NCI-H226 (cell line): ENCODE measurements around the gene AKAP1.

Experiments used
- DNase-seq: peaks from one replicate; pipeline ENCODE4 v3.0.0-alpha.2; 2015

AKAP1 gene

DNA sequence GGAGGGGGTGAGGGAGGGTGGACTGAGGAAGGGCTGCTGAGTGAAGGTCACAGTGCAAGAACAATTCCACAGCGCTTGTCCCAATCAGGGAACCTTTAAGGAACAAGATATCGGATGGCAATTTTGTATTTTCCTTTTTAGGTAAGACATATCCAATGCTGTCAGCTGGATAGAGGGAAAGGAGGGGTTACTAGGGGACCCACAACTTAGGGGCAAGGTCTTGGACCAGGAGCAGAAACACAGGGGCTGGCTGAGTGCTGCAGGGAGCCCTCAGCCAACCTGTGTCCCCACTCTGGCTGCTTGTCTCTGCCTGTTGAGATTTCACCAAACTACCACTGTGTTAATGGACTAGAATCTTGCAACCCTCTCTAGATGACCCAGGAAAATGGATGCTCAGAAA lies 47.6 kb downstream of the AKAP1 start:
- no peak for DNase-seq

DNA sequence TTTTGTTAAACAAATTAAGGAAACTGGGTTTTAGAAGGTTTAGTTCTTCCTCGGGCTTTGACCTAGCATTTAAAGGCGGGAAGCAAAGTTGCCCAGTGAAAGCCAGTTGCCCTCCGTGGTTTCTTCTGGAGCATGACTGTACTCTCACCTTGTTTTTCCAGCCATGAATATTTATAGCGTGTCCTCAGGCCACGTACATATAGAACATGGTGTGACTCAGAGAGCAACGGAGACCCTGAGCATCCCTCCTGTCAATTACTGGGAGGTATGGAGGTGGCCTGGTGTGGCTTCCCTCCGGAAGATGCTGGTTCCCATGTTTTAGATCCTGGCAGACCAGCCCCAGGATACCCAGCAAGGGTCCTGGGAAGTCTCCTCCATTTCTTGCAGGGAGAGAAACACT lies 48.4 kb downstream of the AKAP1 start:
- no peak for DNase-seq

- no peak for DNase-seq
Measured at GRCh38 chr17:57135026-57135788, 50.2 kb downstream of the AKAP1 start.

- no peak for DNase-seq
Measured at GRCh38 chr17:57135789-57136291, 50.8 kb downstream of the AKAP1 start.

DNA sequence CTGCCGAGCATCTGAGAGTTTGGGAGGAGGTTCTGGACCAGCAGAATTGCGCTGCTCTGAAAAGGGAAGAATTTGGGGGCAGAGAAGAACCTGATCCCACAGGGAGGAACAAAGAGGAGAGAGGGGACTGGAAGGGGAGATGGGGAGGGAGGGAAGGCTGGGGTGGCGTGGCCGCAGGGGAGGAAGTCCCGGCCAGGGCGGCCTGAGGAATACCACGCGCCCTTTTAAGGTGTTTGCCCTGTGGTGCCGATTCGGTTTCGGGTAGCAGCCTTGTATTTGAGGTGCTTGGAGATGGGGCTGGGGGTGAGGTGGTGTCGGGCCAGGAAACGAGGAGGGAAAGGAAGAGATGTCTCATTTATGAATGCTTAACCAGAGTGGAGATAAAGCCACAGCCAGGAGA lies 51.3 kb downstream of the AKAP1 start:
- DNase-seq, result no peak

DNA sequence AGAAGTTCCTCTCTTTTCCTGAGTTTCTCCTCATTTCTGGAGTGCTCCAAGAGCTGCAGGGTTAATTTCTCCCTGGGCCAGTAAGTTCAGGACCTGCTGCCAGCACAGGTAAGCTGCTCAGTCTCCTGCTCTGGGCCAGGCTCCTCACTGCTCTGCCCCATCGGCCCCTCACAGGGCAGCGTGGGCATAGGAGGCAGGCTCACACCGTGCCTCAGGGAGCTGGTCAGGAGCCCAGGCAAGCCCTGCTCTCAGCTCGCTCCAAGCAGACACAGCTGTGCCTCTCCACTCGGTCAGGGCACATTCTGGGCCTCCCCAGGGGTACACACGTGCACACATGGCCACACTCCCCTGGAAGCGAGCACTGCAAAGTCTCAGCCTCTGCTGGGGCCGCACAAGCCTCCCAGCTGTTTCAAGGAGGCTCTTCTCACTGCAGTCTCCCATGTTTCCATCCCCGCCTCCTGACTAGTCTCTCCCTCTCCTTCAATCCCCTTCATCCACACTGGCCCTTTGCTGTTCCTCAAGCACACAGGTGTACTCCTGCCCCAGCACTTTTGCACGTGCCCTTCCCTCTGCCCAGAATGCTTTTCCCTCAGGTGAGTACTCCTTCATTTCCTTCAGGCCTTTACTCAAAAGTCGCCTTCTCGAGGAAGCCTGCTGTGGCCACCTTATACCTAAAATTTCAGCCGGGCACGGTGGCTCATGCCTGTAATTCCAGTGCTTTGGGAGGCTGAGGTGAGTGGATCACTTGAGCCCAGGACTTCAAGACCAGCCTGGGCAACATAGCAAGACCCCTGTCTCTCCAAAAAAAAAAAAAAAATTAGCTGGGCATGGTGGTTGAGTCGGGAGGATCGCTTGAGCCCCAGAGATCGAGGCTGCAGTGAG lies 53.2 kb downstream of the AKAP1 start:
- no peak for DNase-seq

- DNase-seq, result peak; percentile 44
Measured at GRCh38 chr17:57138956-57139576, 54.0 kb downstream of the AKAP1 start.

DNA sequence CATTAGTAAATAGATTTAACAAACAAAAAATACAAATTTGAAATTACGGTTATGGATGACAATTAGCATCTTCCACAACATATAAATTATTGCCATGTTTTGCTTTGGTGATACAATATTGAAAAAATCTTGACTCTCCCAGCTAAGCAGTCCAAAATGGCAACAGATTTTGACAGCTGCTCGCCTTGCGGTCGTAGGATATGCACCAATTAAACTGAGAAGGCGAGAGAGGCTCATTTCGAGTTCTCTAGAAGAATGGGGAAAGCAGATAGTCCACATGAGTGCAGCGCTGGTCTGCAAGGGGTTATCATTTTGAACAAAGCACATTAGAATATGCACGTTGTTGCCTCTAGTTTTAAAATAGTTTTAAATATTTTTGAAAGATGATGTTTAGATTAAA lies 55.3 kb downstream of the AKAP1 start:
- no peak for DNase-seq

DNA sequence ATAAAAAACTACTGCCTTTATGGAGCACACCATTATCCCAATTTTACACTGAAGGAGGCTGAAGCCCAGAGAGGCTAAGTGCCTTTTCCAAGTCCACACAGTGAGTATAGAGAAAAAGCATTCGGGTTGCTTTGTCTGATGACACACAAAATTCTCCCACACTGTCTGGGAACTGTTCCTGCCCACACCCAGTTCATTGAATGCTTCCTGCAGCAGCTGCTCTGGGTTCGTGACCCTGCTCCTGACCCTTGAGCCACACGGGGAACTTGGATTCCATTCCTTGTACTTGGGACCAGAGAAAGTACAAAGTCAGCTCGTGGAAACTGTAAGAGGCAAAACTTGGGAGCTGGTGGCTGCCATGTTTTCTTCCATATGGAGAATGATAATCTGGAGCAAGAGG lies 57.9 kb downstream of the AKAP1 start:
- no peak for DNase-seq

DNA sequence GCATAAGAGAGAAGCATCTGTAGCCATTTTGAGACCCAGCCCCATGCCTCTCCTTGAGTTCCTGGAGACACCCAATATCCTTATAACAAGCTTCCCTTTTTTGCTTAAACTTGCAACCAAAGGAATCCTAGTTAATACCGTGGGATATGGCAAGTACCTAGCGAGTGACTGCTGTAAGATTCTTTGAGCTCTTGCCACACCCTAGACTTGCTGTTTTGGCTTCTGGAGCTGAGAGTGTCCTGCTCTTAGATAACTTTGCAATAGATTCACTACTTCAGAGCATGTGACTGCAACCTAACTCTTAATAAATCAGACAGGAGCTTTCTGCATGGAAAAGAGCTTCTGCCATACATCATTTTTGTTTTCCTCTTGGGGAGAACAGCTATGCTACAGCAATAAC lies 58.3 kb downstream of the AKAP1 start:
- DNase-seq, result no peak

GRCh38 chr17:57143919-57144318 lies 58.9 kb downstream of the AKAP1 start:
- DNase-seq, result no peak

- DNase-seq, result no peak
Measured at GRCh38 chr17:57144567-57144966, 59.5 kb downstream of the AKAP1 start.

GRCh38 chr17:57145347-57145746 lies 60.3 kb downstream of the AKAP1 start:
- no peak for DNase-seq

DNA sequence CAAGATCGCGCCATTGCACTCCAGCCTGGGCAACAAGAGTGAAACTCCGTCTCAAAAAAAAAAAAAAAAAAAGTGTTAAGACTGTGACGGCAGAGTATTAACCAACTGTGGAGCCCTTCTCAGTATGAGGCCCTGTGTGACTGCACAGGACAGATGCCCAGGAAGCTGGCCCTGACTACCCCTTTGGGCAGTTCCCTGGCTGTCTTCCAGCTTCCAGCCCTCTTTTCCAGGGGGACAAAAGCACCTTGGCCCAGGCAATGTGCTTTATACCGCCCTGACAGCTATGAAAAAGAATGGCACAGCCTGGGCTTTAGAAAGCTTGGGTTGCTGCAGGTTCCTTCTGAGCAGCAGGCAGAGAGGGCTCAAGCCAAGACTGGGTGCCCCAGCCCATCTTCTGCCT lies 61.2 kb downstream of the AKAP1 start:
- DNase-seq, result no peak

DNA sequence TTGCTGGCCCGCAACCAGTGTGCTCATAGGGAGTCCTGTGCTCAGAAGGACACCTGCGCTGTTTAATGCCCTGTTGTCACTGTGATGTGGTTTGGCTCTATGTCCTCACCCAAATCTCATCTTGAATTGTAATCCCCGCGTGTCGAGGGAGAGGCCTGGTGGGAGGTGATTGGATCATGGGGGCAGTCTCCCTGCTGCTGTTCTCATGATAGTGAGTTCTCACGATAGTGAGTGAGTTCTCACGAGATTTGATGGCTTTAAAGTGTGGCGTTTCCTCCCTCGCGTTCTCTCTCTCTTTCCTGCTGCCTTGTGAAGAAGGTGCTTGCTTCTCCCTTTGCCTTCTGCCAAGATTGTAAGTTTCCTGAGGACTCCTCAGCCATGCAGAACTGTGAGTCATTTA lies 66.8 kb downstream of the AKAP1 start:
- DNase-seq, result no peak

DNA sequence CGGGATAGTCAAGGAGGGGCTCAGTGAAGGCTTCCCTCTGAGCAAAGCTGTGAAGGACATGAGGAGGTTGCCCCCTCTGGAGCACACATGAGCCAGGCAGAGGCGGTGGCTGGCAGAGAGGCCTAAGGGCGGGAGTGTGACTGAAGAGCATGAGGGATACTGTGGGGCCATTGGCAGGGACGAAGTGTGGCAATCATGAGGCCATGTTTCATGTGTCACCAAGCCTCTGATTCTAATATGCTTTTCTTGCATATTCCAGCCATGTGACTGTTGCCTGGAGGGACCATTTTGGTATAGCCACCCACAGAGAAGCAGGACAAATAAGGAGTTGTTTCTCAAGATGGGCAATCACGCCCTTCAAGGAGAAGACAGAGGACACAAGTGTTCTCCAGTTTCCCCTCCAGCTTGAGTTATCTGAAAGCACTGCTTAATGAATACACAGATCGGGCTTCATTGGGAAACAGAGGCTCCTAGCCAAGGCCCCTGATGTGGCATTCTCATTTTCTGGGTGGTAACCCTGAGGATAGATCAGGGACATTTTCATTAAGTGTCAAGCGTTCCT lies 68.0 kb downstream of the AKAP1 start:
- no peak for DNase-seq

GRCh38 chr17:57154921-57155320 lies 69.9 kb downstream of the AKAP1 start:
- no peak for DNase-seq

DNA sequence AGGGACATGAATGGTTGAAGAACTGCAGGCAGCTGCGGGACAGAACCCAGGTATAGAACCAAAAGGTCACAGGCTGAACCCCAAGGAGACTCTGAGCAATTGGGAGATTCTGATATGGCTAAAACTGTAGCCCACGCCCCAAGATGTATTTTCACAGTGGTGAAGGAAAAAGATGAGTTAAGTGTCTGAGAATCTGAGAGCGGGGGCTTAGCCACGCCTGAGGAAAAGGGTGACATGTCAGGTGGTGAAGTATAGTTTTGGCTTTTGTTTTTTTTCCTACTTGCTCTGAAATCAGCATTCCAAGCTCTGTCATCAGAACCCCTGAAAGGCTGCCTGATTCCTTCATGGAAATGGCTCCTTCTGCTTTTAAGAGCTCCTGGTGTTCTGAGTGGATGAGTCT lies 73.3 kb downstream of the AKAP1 start:
- no peak for DNase-seq

- no peak for DNase-seq
Measured at GRCh38 chr17:57158795-57159194, 73.7 kb downstream of the AKAP1 start.

DNA sequence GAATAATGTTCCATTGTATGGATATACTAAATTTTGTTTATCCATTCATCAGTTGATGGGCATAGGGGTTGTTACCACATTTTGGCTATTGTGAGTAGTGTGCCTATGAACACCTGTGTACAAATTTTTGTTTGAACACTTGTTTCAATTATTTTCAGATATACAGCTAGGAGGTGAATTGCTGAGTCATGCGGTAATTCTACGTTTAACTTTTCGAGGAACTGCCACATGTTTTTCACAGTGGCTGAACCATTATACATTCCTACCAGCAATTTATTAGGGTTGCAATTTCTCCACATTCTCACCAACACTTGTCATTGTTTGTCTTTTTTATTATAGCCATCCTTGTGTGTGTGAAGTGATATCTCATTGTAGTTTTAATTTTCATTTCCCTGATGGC lies 75.6 kb downstream of the AKAP1 start:
- DNase-seq, result no peak

DNA sequence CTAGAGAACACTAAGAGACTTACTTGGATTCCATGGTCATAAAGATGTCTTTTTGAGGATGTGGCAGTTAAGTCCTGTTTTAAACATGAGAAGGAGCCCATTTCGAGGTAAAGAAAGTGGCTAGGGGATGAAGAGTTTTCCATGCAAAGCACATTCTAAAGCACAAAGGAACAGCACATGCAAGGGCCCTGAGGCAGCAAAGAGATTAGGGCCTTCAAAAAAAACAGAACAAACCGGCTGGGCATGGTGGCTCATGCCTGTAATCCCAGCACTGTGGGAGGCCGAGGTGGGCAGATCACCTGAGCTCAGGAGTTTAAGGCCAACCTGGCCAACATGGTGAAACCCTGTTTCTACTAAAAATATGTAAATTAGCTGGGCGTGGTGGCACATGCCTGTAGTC lies 79.8 kb downstream of the AKAP1 start:
- DNase-seq, result no peak

- no peak for DNase-seq
Measured at GRCh38 chr17:57165754-57166153, 80.7 kb downstream of the AKAP1 start.

DNA sequence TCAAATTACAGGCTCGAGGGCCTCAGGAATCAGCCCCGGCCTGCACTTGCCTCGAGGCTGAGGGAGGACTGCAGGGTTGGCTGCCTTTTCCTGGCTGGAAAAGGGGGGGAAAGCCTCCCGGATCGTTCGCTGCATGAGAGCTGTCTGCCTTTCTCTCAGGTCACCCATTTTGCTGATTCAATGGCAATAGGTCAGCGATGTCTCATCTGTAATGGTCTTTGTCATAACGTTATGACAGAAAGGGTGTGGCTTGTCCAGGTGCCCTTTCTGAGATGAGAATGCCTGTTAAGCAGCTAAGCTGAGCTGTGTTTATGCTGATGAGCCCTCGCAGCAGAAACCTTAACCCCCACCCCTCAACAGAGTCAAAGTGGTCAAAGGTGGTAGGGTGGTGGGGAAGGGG lies 81.8 kb downstream of the AKAP1 start:
- no peak for DNase-seq
